Lower lobe of right lung (tissue), 2 donors: ENCODE results near the gene PIWIL1. TPM values are rescaled to one million over a fixed set of nuclear protein-coding genes. Genes with fewer than 3 reads are reported as not detected.

ENCODE experiments used
- ATAC-seq, 2 donors: fragments of 200-7000 bp; cut with Tn5 transposase; one replicate each; pipeline ENCODE4 v1.9.1; 2020 to 2022; ENCODE audit warnings: mild to moderate bottlenecking in 2 of 2, moderate library complexity in 2 of 2
- DNase-seq: peaks from one replicate; pipeline ENCODE4 v3.0.0-alpha.2; 2020
- H3K27ac ChIP-seq: fragments of 200-600 bp; one replicate; pipeline ENCODE4 v1.8.0; 2022
- H3K27me3 ChIP-seq: fragments of 200-600 bp; one replicate; pipeline ENCODE4 v1.8.0; 2022; ENCODE audit warnings: low read depth
- H3K36me3 ChIP-seq: fragments of 200-600 bp; one replicate; pipeline ENCODE4 v1.8.0; 2022; ENCODE audit warnings: mild to moderate bottlenecking
- H3K4me1 ChIP-seq: fragments of 200-600 bp; one replicate; pipeline ENCODE4 v1.8.0; 2022
- H3K4me3 ChIP-seq: fragments of 200-600 bp; one replicate; pipeline ENCODE4 v1.8.0; 2022; ENCODE audit warnings: mild to moderate bottlenecking
- H3K9me3 ChIP-seq: fragments of 200-600 bp; one replicate; pipeline ENCODE4 v1.8.0; 2022
- CTCF ChIP-seq: fragments of 200-600 bp; IDR thresholded peaks from one replicate; pipeline ENCODE4 v1.8.0; 2022; ENCODE audit warnings: antibody characterized with exemption, mild to moderate bottlenecking
- intact Hi-C: fragments of 100-400 bp; cut with DNase I; formaldehyde crosslinking; loops from one replicate; pipeline ENCODE4 v1.11.0; 2022
- total RNA-seq: library from RNA; stranded (reverse); fragmentation: NEBNext Ultra II Directional; extraction: Animal tissue kit (Norgen Biotek cat#: 25700); gene quantifications from one replicate; pipeline ENCODE4 v1.2.1, GENCODE V29; 2021
- donor health status: DM: no; HTN: yes; CAD: no; lungs with severe emphysema.

The PIWIL1 gene
- total RNA-seq, 1 donor from 2014 or later: not detected

- no peaks in the 10 kb centered on the region for H3K4me1 ChIP-seq
- ATAC-seq (no peak), DNase-seq (no peak)
- H3K36me3 ChIP-seq: no peaks in the 10 kb centered on the region
- no peak overlapping the region for H3K27ac ChIP-seq
- peaks cover 6% of the 10 kb centered on the region for H3K27me3 ChIP-seq
- H3K4me3 ChIP-seq: no peak overlapping the region
- no peaks in the 10 kb centered on the region for H3K9me3 ChIP-seq
- intact Hi-C loops: no loop called here
- TF ChIP-seq CTCF: no peak
These were observed 38.1 kb upstream of the PIWIL1 start for GRCh38 chr12:130299574-130299973.

GRCh38 chr12:130300090-130300489 lies 37.6 kb upstream of the PIWIL1 start:
- no peaks in the 10 kb centered on the region for H3K36me3 ChIP-seq
- peaks cover 6% of the 10 kb centered on the region for H3K27me3 ChIP-seq
- no peak overlapping the region for H3K4me3 ChIP-seq
- TF ChIP-seq CTCF: no peak
- no peak overlapping the region for H3K27ac ChIP-seq
- no peaks in the 10 kb centered on the region for H3K4me1 ChIP-seq
- H3K9me3 ChIP-seq: no peaks in the 10 kb centered on the region
- DNase-seq (no peak), ATAC-seq (no peak)
- intact Hi-C loops: no loop called here

- no peak for ATAC-seq
- no peaks in the 10 kb centered on the region for H3K4me1 ChIP-seq
- no peak overlapping the region for H3K4me3 ChIP-seq
- H3K27me3 ChIP-seq: peaks cover 6% of the 10 kb centered on the region
- no peak for TF ChIP-seq CTCF
- no peaks in the 10 kb centered on the region for H3K9me3 ChIP-seq
- H3K27ac ChIP-seq: no peak overlapping the region
- intact Hi-C loops: no loop called here
- H3K36me3 ChIP-seq: no peaks in the 10 kb centered on the region
- DNase-seq: no peak
These were observed 36.8 kb upstream of the PIWIL1 start for GRCh38 chr12:130300737-130301535.

GRCh38 chr12:130301559-130301958 lies 36.1 kb upstream of the PIWIL1 start:
- Histone ChIP-seq H3K9me3 (no peaks in the 10 kb centered on the region), H3K4me3 (no peak overlapping the region), H3K36me3 (no peaks in the 10 kb centered on the region), H3K27ac (no peak overlapping the region), H3K4me1 (no peaks in the 10 kb centered on the region), H3K27me3 (peaks cover 6% of the 10 kb centered on the region)
- intact Hi-C loops: no loop called here
- DNase-seq (no peak), ATAC-seq (no peak)
- no peak for TF ChIP-seq CTCF

GRCh38 chr12:130303781-130304180 lies 33.9 kb upstream of the PIWIL1 start:
- intact Hi-C loops: no loop called here
- Histone ChIP-seq H3K27me3 (peaks cover 6% of the 10 kb centered on the region), H3K27ac (no peak overlapping the region), H3K4me3 (no peak overlapping the region), H3K36me3 (no peaks in the 10 kb centered on the region), H3K4me1 (no peaks in the 10 kb centered on the region), H3K9me3 (no peaks in the 10 kb centered on the region)
- no peak for ATAC-seq
- no peak for DNase-seq
- TF ChIP-seq CTCF: no peak
